HG02588 (cell line): Measurements from ENCODE around the gene NAB1.

Source experiments
- ATAC-seq: cut with Tn5 transposase; IDR thresholded peaks from one replicate; pipeline ENCODE4 v1.9.1; 2021; ENCODE audit warnings: mild to moderate bottlenecking, moderate library complexity; ENCODE audit not compliant: unreplicated experiment

NAB1 gene

GRCh38 chr2:190668892-190669291, 20.0 kb downstream of the NAB1 start:
- ATAC-seq = no peak

GRCh38 chr2:190670182-190670946, 21.5 kb downstream of the NAB1 start:
- peak; percentile 43 for ATAC-seq

- ATAC-seq = peak; percentile 35
Measured at GRCh38 chr2:190674966-190675650, 26.2 kb downstream of the NAB1 start.

GRCh38 chr2:190677255-190677654, 28.4 kb downstream of the NAB1 start:
- ATAC-seq = no peak

- ATAC-seq = peak; percentile 59
Measured at GRCh38 chr2:190678444-190679162, 29.7 kb downstream of the NAB1 start.

- ATAC-seq = no peak
Measured at GRCh38 chr2:190679391-190679790, 30.5 kb downstream of the NAB1 start.

GRCh38 chr2:190679813-190680591, 31.1 kb downstream of the NAB1 start:
- peak; percentile 70 for ATAC-seq

- ATAC-seq = no peak
Measured at GRCh38 chr2:190682168-190682567, 33.3 kb downstream of the NAB1 start.

- ATAC-seq = no peak
Measured at GRCh38 chr2:190683802-190684201, 34.9 kb downstream of the NAB1 start.

- no peak for ATAC-seq
Measured at GRCh38 chr2:190684931-190685330, 36.0 kb downstream of the NAB1 start.

GRCh38 chr2:190685333-190685732, 36.5 kb downstream of the NAB1 start:
- ATAC-seq = no peak

- ATAC-seq = peak; percentile 62
Measured at GRCh38 chr2:190693533-190694232, 44.8 kb downstream of the NAB1 start.

GRCh38 chr2:190694479-190694878, 45.6 kb downstream of the NAB1 start:
- no peak for ATAC-seq

GRCh38 chr2:190695739-190696138, 46.9 kb downstream of the NAB1 start:
- no peak for ATAC-seq

- ATAC-seq = no peak
Measured at GRCh38 chr2:190696792-190697398, 48.0 kb downstream of the NAB1 start.

GRCh38 chr2:190697421-190697820, 48.5 kb downstream of the NAB1 start:
- ATAC-seq = no peak

- no peak for ATAC-seq
Measured at GRCh38 chr2:190698895-190699294, 50.0 kb downstream of the NAB1 start.

- ATAC-seq = peak; percentile 54
Measured at GRCh38 chr2:190701586-190701985, 52.7 kb downstream of the NAB1 start.

- ATAC-seq = no peak
Measured at GRCh38 chr2:190705280-190705679, 56.4 kb downstream of the NAB1 start.

GRCh38 chr2:190707726-190708125, 58.8 kb downstream of the NAB1 start:
- ATAC-seq = no peak
